BLaER1 (cell line): ENCODE data around the gene TENM4.

Source experiments
- H3K27ac ChIP-seq: shearing (Covaris generic); formaldehyde crosslinking; 2 replicates; pipeline ENCODE4 v1.8.1; 2022
- H3K27me3 ChIP-seq: shearing (Covaris generic); formaldehyde crosslinking; 2 replicates; pipeline ENCODE4 v1.8.1; 2022
- H3K36me3 ChIP-seq: shearing (Covaris generic); formaldehyde crosslinking; 2 replicates; pipeline ENCODE4 v1.8.1; 2022
- H3K4me1 ChIP-seq: shearing (Covaris generic); formaldehyde crosslinking; 2 replicates; pipeline ENCODE4 v1.8.1; 2022
- H3K4me2 ChIP-seq: shearing (Covaris generic); formaldehyde crosslinking; 2 replicates; pipeline ENCODE4 v1.8.1; 2022
- H3K4me3 ChIP-seq: shearing (Covaris generic); formaldehyde crosslinking; 2 replicates; pipeline ENCODE4 v1.8.1; 2022
- H3K9ac ChIP-seq: shearing (Covaris generic); formaldehyde crosslinking; 2 replicates; pipeline ENCODE4 v1.8.1; 2022
- H3K9me3 ChIP-seq: shearing (Covaris generic); formaldehyde crosslinking; 2 replicates; pipeline ENCODE4 v1.8.1; 2022
- H4K20me1 ChIP-seq: shearing (Covaris generic); formaldehyde crosslinking; 2 replicates; pipeline ENCODE4 v1.8.1; 2022
- Cebpa-rat ChIP-seq: shearing (Covaris generic); IDR thresholded peaks from 2 replicates; pipeline ENCODE4 v1.8.1; 2022

The TENM4 gene

DNA sequence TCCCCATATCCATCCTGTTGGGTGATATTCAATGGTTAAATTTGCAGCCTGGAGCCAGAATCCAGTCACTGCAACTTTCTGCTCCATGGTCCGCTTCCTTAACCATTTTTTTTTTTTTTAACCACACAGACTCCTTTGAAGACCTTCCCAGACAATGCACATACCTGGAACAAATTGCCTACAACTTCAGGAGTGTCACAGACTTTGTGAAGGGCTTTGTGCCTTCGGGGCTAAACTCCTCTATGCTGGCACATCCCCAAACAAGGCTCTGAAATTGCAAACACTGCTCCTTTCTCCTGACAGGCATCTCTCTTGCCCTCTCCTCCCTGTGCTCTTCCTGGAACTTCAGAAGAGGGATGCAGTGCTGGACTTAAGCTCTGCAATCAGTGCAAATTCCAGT lies 40.6 kb downstream of the TENM4 start:
- Histone ChIP-seq H3K4me2 (no peak overlapping the region), H3K4me1 (peaks cover 5% of the 10 kb centered on the region; the same call in 1 of the 2 replicates), H3K9me3 (no peaks in the 10 kb centered on the region), H3K4me3 (no peak overlapping the region), H3K27ac (no peak overlapping the region), H4K20me1 (peaks cover 41% of the 10 kb centered on the region; the same call in 1 of the 2 replicates), H3K36me3 (peaks cover 5% of the 10 kb centered on the region; the same call in 1 of the 2 replicates), H3K9ac (no peak overlapping the region), H3K27me3 (no peaks in the 10 kb centered on the region)
- TF ChIP-seq Cebpa-rat = no peak

DNA sequence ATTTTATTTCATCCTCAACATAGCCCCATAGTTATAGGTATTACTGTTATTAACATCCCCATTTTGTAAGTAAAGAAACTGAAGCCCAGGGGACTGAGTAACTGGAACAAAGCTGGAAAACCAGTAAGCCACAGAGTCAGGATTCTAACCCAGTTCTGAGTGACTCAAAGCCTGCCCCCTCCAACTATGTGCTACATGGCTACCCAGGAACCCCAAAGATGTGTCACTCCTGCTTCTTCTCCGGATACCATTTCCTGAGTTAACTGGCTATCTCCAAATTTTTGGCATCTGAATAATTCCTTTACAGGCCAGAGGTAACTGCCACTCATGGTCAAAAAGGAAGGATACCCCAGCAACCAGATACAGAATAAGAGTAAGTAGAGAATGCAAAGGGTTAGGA lies 43.6 kb downstream of the TENM4 start:
- peaks cover 5% of the 10 kb centered on the region; the same call in 1 of the 2 replicates for H3K4me1 ChIP-seq
- no peak overlapping the region for H3K9ac ChIP-seq
- no peak overlapping the region for H3K4me2 ChIP-seq
- no peaks in the 10 kb centered on the region for H3K9me3 ChIP-seq
- no peak overlapping the region for H3K4me3 ChIP-seq
- H4K20me1 ChIP-seq = peaks cover 33% of the 10 kb centered on the region
- H3K36me3 ChIP-seq = peaks cover 5% of the 10 kb centered on the region; the same call in 1 of the 2 replicates
- no peaks in the 10 kb centered on the region for H3K27me3 ChIP-seq
- no peak for TF ChIP-seq Cebpa-rat
- H3K27ac ChIP-seq = no peak overlapping the region

DNA sequence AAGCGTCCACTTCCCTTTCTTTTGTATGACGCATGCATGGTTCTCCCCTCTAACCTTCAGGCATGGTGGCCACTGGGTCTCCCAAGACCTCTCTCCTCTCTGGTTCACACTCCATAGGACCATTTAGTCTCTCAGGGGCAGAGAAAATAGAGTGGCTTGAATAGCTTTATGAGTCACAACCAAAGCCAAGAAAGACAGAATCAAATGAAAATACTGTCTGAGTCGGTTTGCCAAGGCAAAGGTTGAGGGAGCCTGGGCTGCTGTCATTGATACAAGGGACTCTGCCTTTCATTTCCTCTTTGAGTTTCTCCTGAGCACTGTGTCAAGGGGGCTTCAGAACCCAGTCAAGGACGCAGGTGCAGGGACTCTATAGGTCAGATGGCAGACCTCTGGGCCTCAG lies 44.2 kb downstream of the TENM4 start:
- no peak overlapping the region for H3K9ac ChIP-seq
- no peak overlapping the region for H3K4me2 ChIP-seq
- no peak overlapping the region for H3K4me3 ChIP-seq
- H3K27ac ChIP-seq = no peak overlapping the region
- TF ChIP-seq Cebpa-rat = no peak
- no peaks in the 10 kb centered on the region for H3K27me3 ChIP-seq
- peaks cover 27% of the 10 kb centered on the region for H4K20me1 ChIP-seq
- peaks cover 5% of the 10 kb centered on the region; the same call in 1 of the 2 replicates for H3K4me1 ChIP-seq
- peaks cover 2% of the 10 kb centered on the region; the same call in 1 of the 2 replicates for H3K36me3 ChIP-seq
- no peaks in the 10 kb centered on the region for H3K9me3 ChIP-seq

DNA sequence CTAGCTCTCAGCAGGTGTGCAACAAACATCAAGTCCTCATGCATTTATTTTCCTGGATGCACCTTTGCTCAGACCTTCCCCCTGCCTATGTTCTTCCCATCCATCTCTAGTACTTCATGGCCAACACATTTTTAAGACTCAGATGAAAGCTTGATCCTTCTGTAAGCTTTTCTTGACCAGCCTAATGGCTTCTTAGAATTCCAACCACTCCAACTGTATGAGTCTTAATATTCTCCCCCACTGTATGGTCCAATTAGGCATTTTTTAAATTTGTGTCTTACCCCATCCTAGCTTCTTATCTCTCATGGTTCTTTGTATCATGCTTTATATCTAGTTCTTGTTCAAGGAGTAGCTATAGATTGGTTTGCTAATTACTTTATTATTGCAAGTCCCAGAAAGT lies 44.8 kb downstream of the TENM4 start:
- no peak overlapping the region for H3K9ac ChIP-seq
- no peaks in the 10 kb centered on the region for H3K27me3 ChIP-seq
- no peak for TF ChIP-seq Cebpa-rat
- H3K4me1 ChIP-seq = peaks cover 7% of the 10 kb centered on the region; the same call in 1 of the 2 replicates
- H3K36me3 ChIP-seq = no peaks in the 10 kb centered on the region
- H3K4me2 ChIP-seq = no peak overlapping the region
- no peak overlapping the region for H3K27ac ChIP-seq
- H4K20me1 ChIP-seq = peaks cover 26% of the 10 kb centered on the region
- H3K4me3 ChIP-seq = no peak overlapping the region
- no peaks in the 10 kb centered on the region for H3K9me3 ChIP-seq

DNA sequence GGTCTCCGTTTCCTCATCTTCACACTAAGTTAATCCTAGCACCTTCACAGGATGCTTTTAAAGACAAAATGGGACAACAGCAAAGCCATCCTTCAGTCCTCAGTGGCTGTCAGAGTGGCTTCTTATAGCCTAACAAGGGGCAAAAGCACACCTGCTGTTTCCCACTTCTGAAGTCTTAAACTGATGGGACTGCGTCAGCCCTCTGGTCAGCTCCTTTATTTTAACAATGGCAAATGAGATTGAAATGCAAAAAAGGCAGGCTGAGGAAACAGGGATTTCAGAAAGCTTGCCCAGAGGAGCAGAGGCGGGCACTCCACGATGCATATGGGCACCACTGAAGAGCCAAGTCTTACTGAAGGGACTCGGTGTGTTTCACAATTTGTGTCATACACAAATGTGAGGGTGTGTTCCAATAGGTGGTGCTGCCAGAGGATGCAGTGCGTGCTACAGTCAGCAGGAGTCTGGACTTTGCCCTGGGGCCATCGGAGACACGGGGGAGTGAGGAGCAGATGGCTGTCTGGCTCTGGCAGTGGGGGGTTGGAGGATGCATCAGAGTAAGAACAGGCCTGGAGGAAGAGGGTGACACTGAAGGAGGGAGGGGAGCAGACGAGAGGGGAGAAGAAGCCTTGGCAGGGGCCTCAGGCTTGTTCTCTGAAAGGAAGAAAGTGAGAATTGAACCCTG lies 47.3 kb downstream of the TENM4 start:
- Histone ChIP-seq H3K4me2 (no peak overlapping the region), H3K36me3 (no peaks in the 10 kb centered on the region), H3K9ac (no peak overlapping the region), H3K4me3 (no peak overlapping the region), H3K27me3 (no peaks in the 10 kb centered on the region), H3K4me1 (peaks cover 14% of the 10 kb centered on the region; the same call in 1 of the 2 replicates), H3K9me3 (no peaks in the 10 kb centered on the region), H4K20me1 (peaks cover 31% of the 10 kb centered on the region), H3K27ac (no peak overlapping the region)
- TF ChIP-seq Cebpa-rat = no peak

DNA sequence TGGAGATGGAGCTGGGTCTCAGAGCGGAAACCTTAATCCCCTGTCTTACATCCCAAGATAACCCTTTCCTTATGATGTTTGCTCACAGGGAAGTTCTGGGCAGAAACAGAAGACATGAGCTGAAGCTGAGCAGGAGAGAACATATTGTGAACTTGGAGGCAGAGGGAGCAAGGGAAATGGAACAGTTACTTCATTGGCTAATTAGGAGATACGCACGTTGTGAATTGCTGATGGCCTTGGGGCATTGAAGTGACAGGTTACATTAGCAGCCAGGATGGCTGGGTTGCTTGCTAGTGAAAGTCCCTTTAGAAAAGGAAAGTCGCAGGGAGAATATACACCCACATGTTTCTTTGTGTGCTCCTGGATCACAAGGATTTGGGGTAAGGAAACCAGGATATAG lies 48.7 kb downstream of the TENM4 start:
- Histone ChIP-seq H3K4me3 (no peak overlapping the region), H4K20me1 (peaks cover 38% of the 10 kb centered on the region), H3K27ac (no peak overlapping the region), H3K4me1 (peaks cover 28% of the 10 kb centered on the region), H3K9ac (no peak overlapping the region), H3K27me3 (no peaks in the 10 kb centered on the region), H3K36me3 (no peaks in the 10 kb centered on the region), H3K4me2 (no peak overlapping the region), H3K9me3 (no peaks in the 10 kb centered on the region)
- no peak for TF ChIP-seq Cebpa-rat

DNA sequence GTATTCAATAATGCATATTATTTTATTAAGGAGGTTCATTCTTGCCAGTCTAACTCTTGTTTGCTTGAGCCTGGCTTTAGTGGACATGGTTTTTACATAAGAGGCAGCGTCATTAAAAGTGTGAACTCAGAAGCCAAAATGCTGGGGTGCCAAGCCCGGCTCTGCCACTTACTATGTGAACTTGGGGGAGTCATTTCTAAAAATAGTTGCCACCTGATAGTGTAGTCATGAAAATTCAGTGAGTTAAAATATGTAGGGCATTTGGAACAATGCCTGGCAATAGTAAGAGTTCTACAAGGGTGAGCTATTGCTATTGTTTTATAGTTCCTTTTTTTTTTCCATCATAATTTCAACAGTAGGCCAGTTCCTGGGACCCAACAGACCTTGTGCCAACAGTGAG lies 49.9 kb downstream of the TENM4 start:
- Histone ChIP-seq H3K36me3 (no peaks in the 10 kb centered on the region), H3K4me3 (no peak overlapping the region), H3K4me2 (no peak overlapping the region), H3K9me3 (no peaks in the 10 kb centered on the region), H4K20me1 (peaks cover 45% of the 10 kb centered on the region), H3K27me3 (no peaks in the 10 kb centered on the region), H3K4me1 (peaks cover 24% of the 10 kb centered on the region), H3K9ac (no peak overlapping the region), H3K27ac (no peak overlapping the region)
- TF ChIP-seq Cebpa-rat = no peak

DNA sequence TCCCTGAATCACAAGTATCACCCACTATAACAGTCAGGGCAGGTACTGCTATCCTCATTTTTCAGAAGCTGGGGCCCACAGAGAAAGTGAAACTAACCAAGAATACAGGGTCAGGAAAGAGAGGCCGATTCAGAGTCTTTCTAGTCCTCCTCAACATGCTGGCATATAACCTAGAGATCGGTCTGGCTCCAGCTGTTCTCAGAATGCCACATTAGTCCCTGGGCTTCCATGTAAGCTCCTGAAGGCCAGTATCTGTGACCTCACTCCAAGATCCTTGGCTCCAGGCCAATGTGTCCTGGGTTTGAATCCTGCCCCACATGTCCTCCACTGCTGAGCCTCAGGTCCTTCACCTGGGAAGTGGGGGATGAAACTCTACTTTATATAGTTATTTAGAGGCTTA lies 50.4 kb downstream of the TENM4 start:
- H3K27me3 ChIP-seq = no peaks in the 10 kb centered on the region
- no peak overlapping the region for H3K4me2 ChIP-seq
- H3K4me3 ChIP-seq = no peak overlapping the region
- H3K9ac ChIP-seq = no peak overlapping the region
- H3K4me1 ChIP-seq = peaks cover 24% of the 10 kb centered on the region
- H3K36me3 ChIP-seq = no peaks in the 10 kb centered on the region
- H4K20me1 ChIP-seq = peaks cover 45% of the 10 kb centered on the region
- no peak for TF ChIP-seq Cebpa-rat
- H3K9me3 ChIP-seq = no peaks in the 10 kb centered on the region
- no peak overlapping the region for H3K27ac ChIP-seq

DNA sequence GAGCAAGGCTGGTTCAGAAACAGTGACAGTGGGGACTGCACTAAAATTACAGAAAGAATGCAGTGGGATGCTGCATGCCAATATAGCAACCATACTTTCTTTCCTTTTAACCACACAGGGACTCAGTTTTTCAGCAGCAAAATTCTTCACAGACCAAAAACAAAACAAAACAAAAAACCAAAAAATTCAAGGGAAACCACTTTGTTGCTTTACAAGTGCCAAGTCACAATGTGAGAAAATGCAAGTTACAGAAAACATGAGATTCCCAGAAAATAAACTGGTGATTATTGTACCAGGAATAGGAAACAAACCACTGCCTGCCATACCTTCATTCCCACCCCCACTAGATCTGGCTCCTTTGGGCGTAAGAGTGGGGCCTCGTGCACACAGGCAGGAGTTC lies 52.6 kb downstream of the TENM4 start:
- Histone ChIP-seq H3K9ac (no peak overlapping the region), H3K27ac (0 out of 2 replicates have a peak overlapping the region, but pooled peaks have one; percentile 16), H4K20me1 (peaks cover 43% of the 10 kb centered on the region), H3K27me3 (no peaks in the 10 kb centered on the region), H3K4me2 (peak overlapping the region; percentile 15; the same call in 1 of the 2 replicates), H3K4me1 (peaks cover 24% of the 10 kb centered on the region), H3K4me3 (no peak overlapping the region), H3K36me3 (no peaks in the 10 kb centered on the region; the same call in 1 of the 2 replicates), H3K9me3 (no peaks in the 10 kb centered on the region)
- no peak for TF ChIP-seq Cebpa-rat

DNA sequence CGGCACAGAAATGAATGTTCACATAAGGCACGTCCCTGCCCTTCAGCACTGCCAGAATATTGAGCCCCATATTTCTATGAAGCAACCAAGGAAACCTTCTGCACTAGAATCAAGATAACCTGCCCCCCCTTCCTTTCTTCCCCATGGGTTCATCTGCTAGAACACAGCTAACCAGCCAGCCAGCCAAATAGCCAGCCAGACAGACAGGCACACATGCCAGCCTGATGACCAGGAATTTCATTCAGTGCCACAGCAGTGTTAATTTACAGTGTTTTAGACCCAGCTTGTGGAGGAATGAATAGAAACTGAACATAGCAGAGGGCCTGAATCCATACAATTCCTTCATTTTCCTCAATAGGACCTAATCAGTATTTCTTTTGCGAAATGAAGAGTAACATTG lies 57.0 kb downstream of the TENM4 start:
- peaks cover 70% of the 10 kb centered on the region for H4K20me1 ChIP-seq
- no peak overlapping the region for H3K27ac ChIP-seq
- H3K27me3 ChIP-seq = no peaks in the 10 kb centered on the region

More for the DNA sequence above, 57.0 kb downstream of the TENM4 start:
- Histone ChIP-seq H3K36me3 (no peaks in the 10 kb centered on the region; the same call in 1 of the 2 replicates), H3K4me2 (no peak overlapping the region), H3K9me3 (no peaks in the 10 kb centered on the region), H3K4me3 (no peak overlapping the region), H3K9ac (no peak overlapping the region), H3K4me1 (peaks cover 17% of the 10 kb centered on the region)
- TF ChIP-seq Cebpa-rat = no peak
